Measurements from ENCODE around the gene APOC1. TPM values are rescaled to one million over a fixed set of nuclear protein-coding genes. Genes with fewer than 3 reads are reported as not detected.
"Not testable (repeated sequence)": the region's sequence is repeated elsewhere in the genome, so short reads cannot be mapped to it uniquely, and the experiment has no call there.

Gene APOC1
- total and polyA plus RNA-seq, 3 donors from 2014 or later, result 9.4 to 43.9 (median 42.9) TPM

GRCh38 chr19:44882063-44882462 is 32.3 kb upstream of the APOC1 start:
- WGBS, 2 donors, result 92 to 93% methylated on average over 15 of the region's 15 CpGs
- Histone ChIP-seq H3K9me3 (no peaks in the 10 kb centered on the region), H3K27me3 (no peaks in the 10 kb centered on the region), H3K36me3 (ENCODE audit: low read depth, missing control alignments) (no peaks in the 10 kb centered on the region), H3K27ac (no peak overlapping the region), H3K4me3 (no peak overlapping the region), H3K4me1 (no peaks in the 10 kb centered on the region)
- intact Hi-C loops (cut with DNase I; ENCODE audit: low total_unique reads), result no loop called here
- DNase-seq, result no peak
- no peak for TF ChIP-seq POLR2A (IDR thresholded peaks at IDR 0.05)
- TF ChIP-seq CTCF (IDR thresholded peaks at IDR 0.05), result no peak

GRCh38 chr19:44882619-44883397 is 31.6 kb upstream of the APOC1 start:
- H3K9me3 ChIP-seq; intact Hi-C loops (cut with DNase I; ENCODE audit: low total_unique reads); H3K27me3 ChIP-seq; H3K36me3 ChIP-seq (ENCODE audit: low read depth, missing control alignments); DNase-seq; H3K4me1 ChIP-seq; H3K27ac ChIP-seq; H3K4me3 ChIP-seq: not testable (repeated sequence)
- WGBS, 2 donors, result 86 to 88% methylated on average over 19 of the region's 19 CpGs

GRCh38 chr19:44883922-44884321 is 30.5 kb upstream of the APOC1 start:
- Histone ChIP-seq H3K9me3 (no peaks in the 10 kb centered on the region), H3K4me3 (no peak overlapping the region), H3K27ac (no peak overlapping the region), H3K36me3 (ENCODE audit: low read depth, missing control alignments) (no peaks in the 10 kb centered on the region), H3K4me1 (no peaks in the 10 kb centered on the region), H3K27me3 (no peaks in the 10 kb centered on the region)
- no peak for DNase-seq
- 69 to 87% methylated on average over 5 of the region's 5 CpGs for WGBS, 2 donors
- TF ChIP-seq POLR2A (IDR thresholded peaks at IDR 0.05), result no peak
- intact Hi-C loops (cut with DNase I; ENCODE audit: low total_unique reads), result no loop called here

GRCh38 chr19:44884566-44884965 is 29.8 kb upstream of the APOC1 start:
- Histone ChIP-seq H3K27me3 (no peaks in the 10 kb centered on the region), H3K9me3 (no peaks in the 10 kb centered on the region), H3K4me3 (no peak overlapping the region), H3K36me3 (ENCODE audit: low read depth, missing control alignments) (no peaks in the 10 kb centered on the region), H3K27ac (no peak overlapping the region), H3K4me1 (peaks cover 5% of the 10 kb centered on the region)
- TF ChIP-seq CTCF (IDR thresholded peaks at IDR 0.05) (no peak), POLR2A (IDR thresholded peaks at IDR 0.05) (no peak)
- DNase-seq, result no peak
- 81 to 87% methylated on average over 4 of the region's 4 CpGs for WGBS, 2 donors
- intact Hi-C loops (cut with DNase I; ENCODE audit: low total_unique reads), result no loop called here

GRCh38 chr19:44886141-44886540 is 28.3 kb upstream of the APOC1 start:
- H3K36me3 ChIP-seq (ENCODE audit: low read depth, missing control alignments), result no peaks in the 10 kb centered on the region
- 85 to 89% methylated on average over 6 of the region's 6 CpGs for WGBS, 2 donors
- TF ChIP-seq POLR2A (IDR thresholded peaks at IDR 0.05), result no peak
- TF ChIP-seq CTCF (IDR thresholded peaks at IDR 0.05), result no peak
- no peaks in the 10 kb centered on the region for H3K9me3 ChIP-seq
- intact Hi-C loops (cut with DNase I; ENCODE audit: low total_unique reads), result no loop called here
- H3K4me1 ChIP-seq, result peaks cover 11% of the 10 kb centered on the region
- no peak overlapping the region for H3K27ac ChIP-seq
- H3K4me3 ChIP-seq, result no peak overlapping the region
- DNase-seq, result no peak
- no peaks in the 10 kb centered on the region for H3K27me3 ChIP-seq

- DNase-seq, result no peak
- intact Hi-C loops (cut with DNase I; ENCODE audit: low total_unique reads), result no loop called here
- peaks cover 22% of the 10 kb centered on the region for H3K4me1 ChIP-seq
- H3K27me3 ChIP-seq, result no peaks in the 10 kb centered on the region
- no peak for TF ChIP-seq POLR2A (IDR thresholded peaks at IDR 0.05)
- no peak for TF ChIP-seq CTCF (IDR thresholded peaks at IDR 0.05)
- no peaks in the 10 kb centered on the region for H3K36me3 ChIP-seq (ENCODE audit: low read depth, missing control alignments)
- 90 to 94% methylated on average over 4 of the region's 4 CpGs for WGBS, 2 donors
- no peak overlapping the region for H3K4me3 ChIP-seq
- no peaks in the 10 kb centered on the region for H3K9me3 ChIP-seq
- H3K27ac ChIP-seq, result no peak overlapping the region
Measured at GRCh38 chr19:44887648-44888047, 26.8 kb upstream of the APOC1 start.

- H3K27ac ChIP-seq; H3K4me3 ChIP-seq; H3K36me3 ChIP-seq (ENCODE audit: low read depth, missing control alignments); intact Hi-C loops (cut with DNase I; ENCODE audit: low total_unique reads); DNase-seq; H3K9me3 ChIP-seq; H3K27me3 ChIP-seq: not testable (repeated sequence)
- 80 to 96% methylated on average over 4 to 5 of the region's 5 CpGs for WGBS, 2 donors
- H3K4me1 ChIP-seq, result peaks cover 22% of the 10 kb centered on the region
Measured at GRCh38 chr19:44888335-44888734, 26.1 kb upstream of the APOC1 start.
